HG03439 (cell line): ENCODE data around the gene DYSF.

Source experiments
- ATAC-seq: cut with Tn5 transposase; IDR thresholded peaks from one replicate; pipeline ENCODE4 v1.9.1; 2021; ENCODE audit warnings: mild to moderate bottlenecking, moderate library complexity; ENCODE audit not compliant: unreplicated experiment

The DYSF gene

DNA sequence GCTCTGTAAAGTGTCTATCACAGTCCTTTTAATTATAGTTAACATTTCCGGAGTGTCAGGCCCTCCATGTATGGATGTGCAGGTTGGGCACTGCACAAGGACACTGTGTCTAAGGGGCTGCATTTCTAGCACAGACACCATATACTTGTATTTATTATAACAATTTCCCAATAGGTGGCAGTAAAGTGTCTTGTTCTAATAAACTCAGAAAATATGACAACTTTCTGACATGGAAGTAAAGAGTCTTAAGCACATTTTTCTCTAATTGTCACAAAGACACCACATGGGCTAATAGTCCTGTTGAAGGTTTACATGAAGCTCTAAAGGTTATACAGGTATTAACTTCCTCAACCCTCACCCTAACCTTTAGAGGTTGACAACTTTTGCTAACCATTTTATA is 156.6 kb downstream of the DYSF start:
- no peak for ATAC-seq

GRCh38 chr2:71610671-71611070 is 157.3 kb downstream of the DYSF start:
- no peak for ATAC-seq

DNA sequence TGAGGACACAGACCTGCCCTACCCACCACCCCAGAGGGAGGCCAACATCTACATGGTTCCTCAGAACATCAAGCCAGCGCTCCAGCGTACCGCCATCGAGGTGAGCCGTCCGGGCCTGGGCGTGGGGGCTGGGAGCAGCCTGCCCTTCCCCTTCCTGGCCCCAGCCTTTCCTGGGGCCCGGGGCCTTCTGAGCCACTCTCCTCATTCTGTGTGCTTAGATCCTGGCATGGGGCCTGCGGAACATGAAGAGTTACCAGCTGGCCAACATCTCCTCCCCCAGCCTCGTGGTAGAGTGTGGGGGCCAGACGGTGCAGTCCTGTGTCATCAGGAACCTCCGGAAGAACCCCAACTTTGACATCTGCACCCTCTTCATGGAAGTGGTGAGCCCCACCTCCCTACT is 157.9 kb downstream of the DYSF start:
- no peak for ATAC-seq

GRCh38 chr2:71611781-71612527 is 158.6 kb downstream of the DYSF start:
- ATAC-seq: no peak

DNA sequence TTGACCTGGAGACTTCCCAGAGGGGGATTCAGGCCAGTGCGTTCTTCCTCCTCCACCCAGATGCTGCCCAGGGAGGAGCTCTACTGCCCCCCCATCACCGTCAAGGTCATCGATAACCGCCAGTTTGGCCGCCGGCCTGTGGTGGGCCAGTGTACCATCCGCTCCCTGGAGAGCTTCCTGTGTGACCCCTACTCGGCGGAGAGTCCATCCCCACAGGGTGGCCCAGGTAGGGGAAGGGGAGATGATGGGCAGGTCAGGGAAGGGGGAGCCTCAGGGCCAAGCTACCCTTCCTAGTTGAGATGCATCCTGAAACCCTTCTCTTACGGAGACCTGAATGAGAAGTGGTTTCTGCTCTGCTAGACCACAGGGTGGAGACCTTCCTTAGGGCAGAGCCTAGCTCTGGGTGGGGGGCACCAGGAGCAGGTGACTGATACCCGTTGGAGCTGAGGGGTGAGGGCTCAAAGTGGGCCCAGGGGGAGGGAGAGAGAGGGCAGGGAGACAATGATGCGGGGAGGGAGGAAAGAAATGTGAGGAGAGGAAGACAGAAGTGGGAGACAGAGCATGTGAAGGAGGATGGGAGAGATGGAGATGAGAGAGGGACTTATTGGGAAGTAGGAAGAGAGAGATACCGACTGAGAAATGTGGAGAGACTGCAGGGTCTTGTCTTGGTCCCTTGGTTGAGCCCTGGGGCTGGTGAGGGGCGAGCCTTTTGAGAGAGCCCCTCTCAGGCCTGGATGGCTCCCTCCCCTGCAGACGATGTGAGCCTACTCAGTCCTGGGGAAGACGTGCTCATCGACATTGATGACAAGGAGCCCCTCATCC is 159.4 kb downstream of the DYSF start:
- ATAC-seq: no peak

DNA sequence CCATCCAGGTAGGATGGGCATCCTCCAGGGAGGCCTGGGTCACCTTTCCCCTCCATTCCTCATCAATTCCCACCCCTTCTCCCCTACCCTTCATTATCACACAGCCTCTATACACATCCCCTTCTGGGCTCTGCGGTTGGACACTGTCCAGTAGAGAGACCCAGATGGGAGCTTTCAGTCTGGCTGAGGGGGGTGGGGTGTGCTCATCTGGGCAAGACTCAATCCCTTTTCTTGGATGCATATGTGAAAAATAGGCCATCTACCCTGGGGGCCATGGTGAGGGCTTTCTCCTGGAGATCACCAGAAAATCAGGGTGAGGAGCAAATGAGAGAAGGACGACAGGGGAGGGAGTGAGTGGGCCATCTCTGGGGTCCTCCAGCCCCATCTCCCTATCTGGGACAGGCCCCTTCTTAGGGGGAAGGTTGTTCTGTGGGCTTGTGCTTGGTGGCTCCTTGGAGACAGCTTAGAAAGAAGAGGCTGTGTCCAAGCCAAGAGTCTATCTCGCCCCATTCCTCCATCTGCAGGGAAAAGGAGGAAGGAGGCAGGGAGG is 160.1 kb downstream of the DYSF start:
- no peak for ATAC-seq

GRCh38 chr2:71613953-71614925 is 160.9 kb downstream of the DYSF start:
- ATAC-seq: no peak

GRCh38 chr2:71614976-71615766 is 161.8 kb downstream of the DYSF start:
- ATAC-seq: no peak

- ATAC-seq: no peak
Measured at GRCh38 chr2:71615767-71616730, 162.7 kb downstream of the DYSF start.

DNA sequence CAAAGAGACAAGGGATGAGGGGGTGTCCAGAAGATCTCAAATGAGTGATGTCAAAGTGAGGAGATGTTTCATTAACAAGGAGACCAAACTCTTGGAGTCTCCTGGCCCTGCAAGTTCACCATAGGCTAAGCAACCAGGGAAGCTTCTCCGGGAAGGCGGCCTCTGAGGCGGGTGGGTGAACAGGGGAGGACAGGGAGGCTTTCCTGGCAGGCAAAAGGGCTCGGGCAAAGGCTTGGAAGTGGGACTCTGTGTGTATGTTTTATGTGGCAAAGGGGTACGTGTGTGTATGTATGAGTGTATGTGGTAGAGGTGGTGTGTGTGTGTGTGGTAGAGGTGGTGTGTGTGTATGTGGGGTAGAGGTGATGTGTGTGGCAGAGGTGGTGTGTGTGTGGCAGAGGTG is 163.9 kb downstream of the DYSF start:
- no peak for ATAC-seq

DNA sequence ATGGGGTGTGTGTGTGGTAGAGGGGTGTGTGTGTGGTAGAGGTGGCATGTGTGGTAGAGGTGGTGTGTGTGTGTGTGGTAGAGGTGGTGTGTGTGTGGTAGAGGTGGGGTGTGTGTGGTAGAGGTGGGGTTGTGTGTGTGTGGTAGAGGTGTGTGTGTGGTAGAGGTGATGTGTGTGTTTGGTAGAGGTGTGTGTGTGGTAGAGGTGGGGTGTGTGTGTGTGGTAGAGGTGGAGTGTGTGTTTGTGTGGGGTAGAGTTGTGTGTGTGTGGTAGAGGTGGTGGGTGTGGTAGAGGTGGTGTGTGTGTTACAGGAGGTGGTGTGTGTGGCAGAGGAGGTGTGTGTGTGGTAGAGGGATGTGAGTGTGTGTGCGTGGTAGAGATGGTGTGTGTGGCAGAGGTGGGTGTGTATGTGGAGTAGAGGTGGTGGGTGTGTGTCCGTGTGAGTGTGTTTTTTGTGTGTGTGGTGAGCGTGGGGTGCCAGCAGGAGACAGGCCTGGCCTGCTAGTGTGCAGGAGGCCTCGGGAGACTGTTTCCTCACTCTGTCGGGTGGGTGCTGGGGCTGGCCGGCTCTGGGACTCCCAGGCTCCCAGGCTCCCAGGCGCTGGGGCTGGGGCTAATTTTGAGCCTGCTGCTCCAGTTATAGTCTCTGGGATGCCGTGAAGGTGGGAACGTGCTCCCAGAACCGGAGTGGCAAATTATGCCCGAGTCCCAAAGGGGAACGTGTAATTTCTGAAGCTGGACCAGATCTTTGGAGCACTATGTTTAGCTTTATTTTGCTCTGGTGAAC is 165.2 kb downstream of the DYSF start:
- ATAC-seq: no peak

DNA sequence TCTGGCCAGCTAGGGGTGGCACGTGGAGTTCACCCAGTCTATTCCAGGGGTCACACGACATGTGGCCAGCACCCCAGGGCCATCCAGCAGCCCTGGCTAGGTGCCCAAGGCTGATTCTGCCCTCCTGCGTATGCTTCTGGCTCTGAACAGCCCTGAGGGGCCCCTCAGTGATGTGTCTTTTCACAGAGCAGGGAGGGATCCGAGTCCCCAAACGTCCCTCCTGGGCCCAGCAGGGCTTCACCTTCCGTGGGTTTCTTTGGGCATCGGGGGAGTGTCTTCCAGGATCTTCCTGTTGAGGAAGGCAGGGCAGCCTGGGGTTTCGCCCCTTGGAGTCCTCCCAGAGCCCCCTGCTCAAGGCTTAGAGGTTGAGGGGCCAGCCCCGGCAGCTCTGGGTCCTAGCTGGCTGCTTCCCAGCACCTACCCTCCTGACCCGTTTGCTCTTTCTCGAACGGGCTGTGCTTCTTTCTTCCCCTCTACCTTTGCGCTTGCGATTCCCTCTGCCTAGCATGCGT is 165.9 kb downstream of the DYSF start:
- no peak for ATAC-seq

GRCh38 chr2:71620116-71620515 is 166.8 kb downstream of the DYSF start:
- no peak for ATAC-seq

- ATAC-seq: no peak
Measured at GRCh38 chr2:71620851-71621251, 167.5 kb downstream of the DYSF start.

GRCh38 chr2:71629273-71629672 is 175.9 kb downstream of the DYSF start:
- no peak for ATAC-seq

DNA sequence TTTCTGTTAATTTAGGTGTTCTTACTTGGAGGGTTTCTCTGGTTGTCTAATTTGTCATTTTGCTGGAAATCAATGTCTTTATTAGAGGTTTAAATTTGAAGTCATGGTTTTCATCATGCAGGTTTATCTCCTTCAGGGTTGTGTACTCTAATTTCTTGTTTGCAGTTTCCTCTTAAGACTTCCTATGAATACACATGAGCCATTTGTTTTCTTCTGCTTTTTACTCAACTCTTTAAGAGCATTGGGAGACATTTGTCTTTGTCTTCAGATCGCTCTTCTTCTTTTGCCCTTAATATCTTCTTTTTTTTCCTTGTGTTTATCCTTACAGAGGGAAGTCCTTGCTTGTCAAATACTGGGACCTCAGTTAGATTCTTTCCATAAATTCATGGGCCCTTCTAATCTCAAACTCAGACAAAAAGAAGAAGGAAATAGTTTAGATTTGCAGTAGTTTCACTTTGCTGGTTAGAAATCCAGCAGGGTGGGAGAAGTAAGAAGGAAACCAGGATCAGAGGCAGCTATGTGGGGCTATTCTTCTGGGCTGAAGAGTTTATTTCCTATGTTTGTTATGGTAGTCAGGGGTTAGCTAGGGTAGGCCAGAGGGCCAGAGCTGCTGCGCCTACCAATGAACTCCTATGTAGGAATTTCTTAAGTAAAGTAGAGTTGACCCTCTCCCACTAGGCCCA is 176.6 kb downstream of the DYSF start:
- ATAC-seq: no peak
